T-helper 2 cell (primary cell): Measurements from ENCODE around the gene MAP2K2.
"Not testable (repeated sequence)": the region's sequence is repeated elsewhere in the genome, so short reads cannot be mapped to it uniquely, and the experiment has no call there.

ENCODE experiments used
- DNase-seq, 5 experiments: peaks; one replicate each; pipeline versions ENCODE4 v3.0.0 to v3.0.0-alpha.2; 2012 to 2022
- total RNA-seq, 2 donors: gene quantifications; one replicate each; lab custom pipeline; 2026; lab: John Stamatoyannopoulos, UW

The MAP2K2 gene
- total RNA-seq: 66.1 to 73.5 reads per million in 2 donors

DNA sequence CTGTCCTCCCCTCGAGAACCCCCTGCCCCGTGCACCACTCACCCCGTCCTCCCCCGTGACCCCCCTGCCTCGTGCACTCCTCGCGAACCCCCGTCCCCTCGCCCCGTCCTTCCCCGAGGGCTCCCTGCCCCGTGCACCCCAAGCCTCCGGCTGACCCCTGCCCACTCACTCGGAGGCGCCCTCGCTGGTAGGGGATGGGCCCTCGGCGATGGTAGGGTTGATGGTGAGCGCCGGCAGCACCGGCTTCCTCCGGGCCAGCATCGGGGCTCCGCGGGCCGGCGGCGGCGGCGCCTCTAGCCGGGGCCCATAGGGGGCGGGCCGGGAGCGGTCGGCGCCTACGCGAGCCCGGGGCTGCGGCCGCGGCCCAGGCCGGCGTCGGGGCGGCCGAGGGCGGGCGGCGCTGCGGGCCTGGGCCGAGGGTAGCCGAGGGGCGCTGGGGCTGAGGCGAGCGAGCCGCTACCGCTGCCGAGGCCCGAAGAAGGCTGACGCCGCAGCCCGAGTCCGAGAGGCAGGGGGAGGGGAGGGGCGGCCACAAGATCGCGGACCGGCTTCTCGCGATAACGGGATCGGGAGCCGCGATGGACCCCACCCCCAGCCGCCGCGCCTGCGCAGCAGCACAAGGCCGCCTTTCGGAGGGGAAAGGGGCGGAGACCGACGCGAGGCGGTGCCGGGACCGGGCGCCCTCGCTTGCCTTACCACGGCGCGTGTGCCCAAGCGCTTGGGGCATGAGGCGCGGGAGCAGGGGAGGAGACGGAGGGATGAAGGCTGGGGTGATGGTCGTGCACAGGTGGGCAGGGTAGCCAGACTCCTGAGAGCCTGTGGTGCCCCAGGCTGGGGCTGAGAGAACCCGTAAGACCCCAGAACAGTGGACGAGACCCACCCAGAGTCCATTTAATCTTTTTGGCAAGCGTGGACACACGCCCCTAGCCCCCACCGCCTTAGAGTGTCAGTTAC, at the start of gene MAP2K2:
Gene MAP2K2 (minus strand): TSS at position 508 of the 954 bp plus-strand sequence. CDS start 247 bp downstream, at position 261.
- DNase-seq: peak; percentile 91 to 96 (median 94)

DNA sequence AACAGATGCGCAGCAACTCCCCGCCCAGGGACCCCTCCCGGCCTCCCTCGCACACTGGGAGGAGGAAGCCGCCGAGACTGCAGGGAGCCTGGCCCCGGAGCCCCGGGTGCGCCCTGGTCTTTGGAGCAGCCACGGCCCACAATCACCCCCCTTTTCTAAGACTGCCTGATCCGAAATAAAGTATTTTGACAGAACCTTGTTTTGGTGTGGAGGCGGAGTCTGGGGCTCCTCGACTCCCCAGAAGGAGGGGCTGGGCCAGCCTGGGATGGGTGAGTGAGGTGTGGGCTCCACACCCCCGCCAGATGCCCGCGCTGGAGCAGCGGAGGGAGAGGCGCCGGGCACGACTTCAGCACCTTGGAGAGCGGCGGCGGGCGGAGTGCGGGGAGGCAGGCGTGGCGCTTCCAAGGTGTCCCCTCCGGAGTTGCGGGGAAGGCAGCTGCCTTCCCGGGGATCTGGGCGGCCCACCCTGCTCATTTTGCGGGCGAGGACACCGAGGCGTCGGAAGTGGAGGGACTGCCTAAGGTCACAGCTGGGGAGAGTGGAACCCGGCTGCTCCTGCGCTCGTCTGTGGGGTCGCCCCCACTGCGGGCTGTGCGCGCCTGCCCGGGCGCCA, 49.0 kb upstream of the MAP2K2 start:
- peak; percentile 40 to 65 (median 57) for DNase-seq

DNA sequence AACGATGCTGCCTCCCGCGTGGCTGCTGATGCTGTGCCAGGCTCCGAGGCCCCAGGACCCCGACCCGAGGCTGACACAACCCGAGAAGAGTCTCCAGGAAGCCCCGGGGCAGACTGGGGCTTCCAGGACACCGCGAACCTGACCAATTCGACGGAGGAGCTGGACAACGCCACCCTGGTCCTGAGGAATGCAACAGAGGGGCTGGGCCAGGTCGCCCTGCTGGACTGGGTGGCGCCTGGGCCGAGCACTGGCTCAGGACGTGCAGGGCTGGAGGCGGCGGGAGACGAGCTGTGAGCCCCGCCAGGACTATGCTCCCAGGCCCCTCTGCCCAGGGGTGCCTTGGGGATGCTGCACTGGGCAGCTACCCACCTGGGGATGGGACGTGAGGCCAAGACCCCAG, 47.8 kb upstream of the MAP2K2 start:
- no peak for DNase-seq

DNA sequence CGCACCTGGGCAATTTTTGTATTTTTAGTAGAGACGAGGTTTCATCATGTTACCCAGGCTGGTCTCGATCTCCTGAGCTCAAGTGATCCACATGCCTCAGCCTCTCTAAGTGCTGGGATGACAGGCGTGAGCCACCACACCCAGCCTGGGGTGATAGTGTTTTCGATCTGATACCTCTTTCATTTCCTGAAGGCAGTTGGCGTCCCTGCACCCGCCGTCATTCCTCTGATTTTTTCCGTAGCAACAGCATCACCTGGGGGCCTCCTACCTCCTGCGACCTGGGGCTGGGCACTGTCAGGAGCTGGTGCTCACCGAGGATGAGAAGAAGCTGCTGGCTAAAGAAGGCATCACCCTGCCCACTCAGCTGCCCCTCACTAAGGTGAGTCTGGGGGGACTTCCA, 40.3 kb upstream of the MAP2K2 start:
- DNase-seq: no peak

DNA sequence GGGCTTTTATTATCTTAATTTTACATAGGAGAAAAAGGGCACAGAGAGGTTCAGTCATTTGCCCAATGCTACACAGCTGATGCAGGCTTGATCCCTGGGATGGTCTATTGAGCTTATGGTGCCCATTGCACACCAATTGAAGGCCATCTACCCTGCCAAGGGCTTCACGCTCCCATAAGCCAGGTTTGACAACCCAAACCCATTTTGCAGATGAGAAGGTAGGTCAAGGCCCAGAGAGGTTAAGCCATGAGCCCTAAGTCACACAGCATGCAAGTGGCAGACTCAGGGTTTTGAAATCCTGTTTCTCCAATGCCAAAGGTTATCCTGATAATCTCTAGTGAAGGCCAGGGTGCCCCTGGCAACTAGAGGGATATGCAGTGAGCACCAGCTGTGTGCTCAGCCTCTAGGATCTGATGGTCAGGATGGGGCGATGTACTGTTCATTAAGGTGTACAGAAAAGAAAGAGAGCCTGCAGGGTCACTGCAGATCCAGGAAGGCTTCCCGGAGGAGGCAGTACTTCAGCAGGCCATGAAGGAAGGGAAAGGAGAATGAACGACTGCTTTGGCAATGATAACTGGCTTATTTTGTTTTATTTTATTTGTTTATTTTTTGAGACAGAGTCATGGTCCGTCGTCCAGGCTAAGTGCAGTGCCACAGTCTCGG, 37.6 kb upstream of the MAP2K2 start:
- DNase-seq: no peak

DNA sequence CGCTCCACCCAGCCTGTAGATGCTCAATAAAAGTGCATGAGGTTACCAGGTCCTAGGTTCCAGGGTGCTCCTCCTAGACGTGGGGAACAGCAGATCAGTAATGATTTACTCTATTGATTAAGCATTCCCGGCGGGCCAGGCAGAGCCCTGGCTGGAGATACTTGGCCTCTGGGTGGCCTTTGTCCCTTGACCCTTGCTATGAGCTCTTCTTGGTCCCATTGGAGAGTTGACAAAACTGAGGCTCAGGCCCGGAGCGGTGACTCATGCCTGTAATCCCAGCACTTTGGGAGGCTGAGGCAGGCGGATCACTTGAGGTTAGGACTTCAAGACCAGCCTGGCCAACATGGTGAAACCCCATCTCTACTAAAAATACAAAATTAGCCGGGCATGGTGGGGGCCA, 34.0 kb upstream of the MAP2K2 start:
- DNase-seq: not testable (repeated sequence)

DNA sequence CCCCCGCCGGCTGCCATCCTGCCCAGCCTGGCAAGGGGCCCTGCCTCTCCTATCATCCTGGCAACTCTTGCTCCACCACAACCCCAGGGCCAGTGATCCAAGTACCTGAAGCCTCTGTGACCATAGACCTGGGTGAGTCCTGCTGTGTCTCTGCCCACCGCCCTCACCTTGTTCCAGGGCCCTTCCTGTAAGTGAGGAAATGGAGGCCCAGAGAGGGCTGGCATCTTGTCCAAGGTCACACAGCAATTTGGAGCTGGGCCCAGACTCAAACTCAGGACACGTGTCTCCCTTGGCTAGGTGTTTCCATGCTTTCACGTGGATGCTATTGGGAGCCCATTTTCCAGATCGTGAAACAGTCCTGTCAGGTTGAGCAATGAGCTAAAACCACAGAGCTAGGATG, 33.2 kb upstream of the MAP2K2 start:
- no peak for DNase-seq

DNA sequence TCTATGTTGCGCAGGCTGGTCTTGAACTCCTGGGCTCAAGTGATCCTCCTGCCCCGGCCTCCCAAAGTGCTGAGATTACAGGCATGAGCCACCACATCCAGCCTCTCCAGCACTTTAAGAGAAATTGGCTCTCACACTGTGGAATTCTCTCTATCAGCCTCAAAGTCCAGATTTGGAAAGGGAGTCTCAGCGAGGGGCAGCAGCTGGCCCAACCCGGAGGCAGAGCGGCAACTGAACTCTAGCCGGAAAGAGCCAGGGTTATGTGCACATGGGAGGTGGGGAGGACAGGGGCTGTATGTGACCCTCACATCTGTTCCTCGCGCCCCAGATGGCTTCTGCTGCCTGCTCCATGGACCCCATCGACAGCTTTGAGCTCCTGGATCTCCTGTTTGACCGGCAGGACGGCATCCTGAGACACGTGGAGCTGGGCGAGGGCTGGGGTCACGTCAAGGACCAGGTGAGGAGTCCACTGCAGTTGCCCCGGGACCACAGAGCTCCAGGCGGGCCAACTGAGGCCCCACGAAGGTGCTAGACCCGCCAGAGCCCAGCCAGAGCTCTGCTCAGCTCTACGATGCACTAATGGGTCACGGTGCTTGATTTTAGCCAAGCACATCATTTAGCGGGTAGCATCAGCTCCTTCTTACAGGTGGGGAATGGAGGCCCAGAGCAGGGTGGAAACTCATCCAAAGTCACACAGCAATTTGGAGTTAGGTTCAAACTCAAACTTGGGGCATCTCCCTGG, 30.8 kb upstream of the MAP2K2 start:
- no peak for DNase-seq

DNA sequence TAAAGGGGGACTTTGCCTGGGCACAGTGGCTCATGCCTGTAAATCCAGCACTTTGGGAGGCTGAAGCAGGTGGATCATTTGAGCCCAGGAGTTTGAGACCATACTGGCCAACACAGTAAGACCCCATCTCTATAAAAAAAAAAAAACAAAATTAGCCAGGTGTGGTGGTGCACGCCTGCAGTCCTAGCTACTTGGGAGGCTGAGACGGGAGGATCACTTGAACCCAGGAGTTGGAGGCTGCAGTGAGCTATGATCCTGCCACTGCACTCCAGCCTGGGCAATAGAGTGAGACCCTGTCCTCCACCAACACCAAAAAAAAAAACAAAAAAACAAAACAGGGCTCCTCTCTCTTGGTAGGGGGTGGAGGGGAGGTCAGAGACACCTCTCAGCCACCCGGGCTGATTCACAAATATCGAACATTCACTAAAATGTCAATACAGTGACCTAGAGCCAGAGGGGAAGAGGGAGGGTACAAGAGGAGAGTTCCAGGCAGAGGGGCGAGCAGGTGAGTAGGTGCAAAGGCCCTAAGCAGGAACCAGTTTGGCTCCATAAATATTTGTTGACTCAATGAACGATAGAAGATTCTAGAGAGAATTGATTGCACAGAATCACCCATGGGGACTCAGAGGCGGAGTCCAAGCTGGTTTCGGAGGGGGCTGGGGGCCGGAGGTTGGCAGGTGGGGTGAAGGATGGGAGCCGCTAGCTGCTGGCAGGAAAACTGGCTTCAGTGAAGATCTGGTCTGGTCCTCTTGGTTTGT, 28.5 kb upstream of the MAP2K2 start:
- no peak for DNase-seq

DNA sequence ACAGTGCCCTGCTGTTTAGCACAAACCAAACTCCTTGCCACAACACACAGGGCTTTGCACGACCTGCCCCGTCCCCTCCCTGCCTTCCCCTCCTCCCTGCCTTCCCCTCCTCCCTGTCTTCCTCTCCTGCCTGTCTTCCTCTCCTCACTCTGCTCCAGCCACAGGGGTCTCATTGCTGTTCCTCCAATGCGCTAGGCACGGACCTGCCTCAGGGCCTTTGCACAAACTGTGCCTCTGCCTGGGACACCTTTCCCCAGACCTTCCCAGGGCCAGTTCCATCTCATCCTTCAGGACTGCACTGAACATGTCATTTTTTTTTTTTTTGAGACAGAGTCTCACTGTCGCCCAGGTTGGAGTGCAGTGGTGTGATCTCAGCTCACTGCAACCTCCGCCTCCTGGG, 27.7 kb upstream of the MAP2K2 start:
- DNase-seq: no peak

DNA sequence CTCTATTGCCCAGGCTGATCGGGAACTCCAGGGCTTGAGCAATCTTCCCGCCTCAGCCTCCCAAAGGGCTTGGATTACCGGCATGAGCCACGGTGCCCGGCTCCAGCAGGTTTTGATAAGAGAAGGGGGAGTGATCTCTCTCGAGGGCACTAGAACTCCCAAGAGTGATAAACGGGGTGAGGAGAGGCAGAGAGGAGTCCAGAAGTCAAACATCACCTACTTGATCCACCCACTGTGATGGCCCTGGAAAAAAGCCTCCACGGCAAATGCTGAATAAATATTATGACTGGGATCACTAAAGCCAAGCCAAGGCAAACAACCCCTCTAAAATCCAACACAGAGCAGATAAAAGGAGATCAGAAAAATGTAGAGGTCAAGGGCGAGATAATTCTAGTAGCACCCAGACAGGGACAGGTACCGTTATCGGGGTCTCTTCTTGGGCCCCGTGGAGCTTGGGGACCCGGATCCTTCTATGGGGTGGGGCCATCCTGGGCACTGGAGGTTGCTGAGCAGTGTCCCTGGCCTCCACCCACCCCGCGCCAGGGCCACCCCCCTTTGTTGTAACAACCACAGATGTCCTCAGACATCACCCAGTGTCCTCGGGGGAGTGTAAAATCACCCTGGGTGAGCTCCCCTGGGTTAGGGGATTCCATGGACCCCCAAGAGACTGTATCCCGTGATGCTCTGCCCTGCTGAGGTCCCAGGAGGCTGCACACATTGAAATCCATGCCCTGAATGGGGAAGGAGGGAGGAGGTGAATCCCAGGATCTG, 25.8 kb upstream of the MAP2K2 start:
- DNase-seq: no peak

DNA sequence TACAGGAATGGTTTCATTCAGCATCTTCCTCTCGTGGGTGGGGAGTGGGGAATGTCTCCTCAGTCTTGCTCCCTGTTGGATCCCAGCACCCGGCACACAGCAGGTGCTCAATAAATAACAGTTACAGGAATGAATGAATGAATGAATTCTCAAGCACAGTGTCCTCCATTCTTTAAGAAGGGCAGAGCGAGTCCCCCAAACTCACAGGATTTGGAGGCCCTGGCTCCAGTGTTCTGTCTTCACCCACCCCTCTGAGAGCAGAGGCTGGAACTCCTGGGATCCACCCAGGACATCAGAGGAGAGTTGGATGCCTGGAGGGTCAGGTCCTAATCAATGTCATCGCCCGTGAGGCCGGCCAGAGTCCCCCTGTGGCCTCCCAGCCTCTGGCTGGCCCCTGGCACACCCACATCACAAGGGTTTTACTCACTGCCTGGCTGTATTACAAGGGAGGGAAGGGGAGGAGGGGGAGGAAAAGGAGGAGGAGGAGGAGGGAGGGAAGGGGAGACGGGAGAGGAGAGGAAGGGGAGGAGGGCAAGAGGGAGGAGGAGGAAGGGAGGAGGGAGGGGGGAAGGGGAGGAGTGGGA, 20.8 kb upstream of the MAP2K2 start:
- DNase-seq: no peak

DNA sequence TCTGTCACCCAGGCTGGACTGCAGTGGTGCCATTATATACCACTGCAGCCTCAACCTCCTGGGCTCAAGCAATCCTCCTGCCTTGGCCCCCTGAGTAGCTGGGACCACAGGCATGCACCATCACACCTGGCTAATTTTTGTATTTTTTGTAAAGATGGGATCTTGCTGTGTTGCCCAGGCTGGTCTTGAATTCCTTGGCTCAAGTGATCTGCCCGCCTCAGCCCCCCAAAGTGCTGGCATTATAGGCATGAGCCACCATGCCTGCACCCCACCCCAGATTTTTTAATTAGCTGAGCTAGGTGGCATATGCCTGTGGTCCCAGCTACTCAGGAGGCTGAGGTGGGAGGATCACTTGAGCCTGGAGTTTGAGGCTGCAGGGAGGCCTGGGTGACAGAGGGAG, 19.0 kb upstream of the MAP2K2 start:
- DNase-seq: not testable (repeated sequence)

DNA sequence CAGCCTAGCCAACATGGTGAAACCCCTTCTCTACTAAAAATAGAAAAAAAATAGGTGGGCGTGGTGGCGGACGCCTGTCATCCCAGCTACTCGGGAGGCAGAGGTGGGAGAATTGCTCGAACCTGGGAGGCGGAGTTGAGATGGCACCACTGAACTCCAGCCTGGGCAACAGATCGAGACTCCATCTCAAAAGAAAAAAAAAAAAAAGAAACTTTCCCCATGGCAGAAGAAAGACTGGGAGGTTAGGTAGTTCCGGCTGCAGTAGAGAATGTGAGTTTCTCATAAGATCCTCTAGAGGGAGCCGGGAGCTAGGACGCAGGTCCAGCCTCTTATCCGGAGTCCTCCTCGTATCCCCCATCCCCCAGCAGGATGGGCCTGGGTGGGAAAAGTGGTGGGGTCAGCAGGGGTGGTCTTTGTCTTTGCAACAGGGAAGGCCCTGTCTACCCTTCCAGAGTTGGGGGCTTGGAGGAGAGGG, 16.4 kb upstream of the MAP2K2 start:
- peak in 1 of 5 experiments; percentile 63 for DNase-seq

DNA sequence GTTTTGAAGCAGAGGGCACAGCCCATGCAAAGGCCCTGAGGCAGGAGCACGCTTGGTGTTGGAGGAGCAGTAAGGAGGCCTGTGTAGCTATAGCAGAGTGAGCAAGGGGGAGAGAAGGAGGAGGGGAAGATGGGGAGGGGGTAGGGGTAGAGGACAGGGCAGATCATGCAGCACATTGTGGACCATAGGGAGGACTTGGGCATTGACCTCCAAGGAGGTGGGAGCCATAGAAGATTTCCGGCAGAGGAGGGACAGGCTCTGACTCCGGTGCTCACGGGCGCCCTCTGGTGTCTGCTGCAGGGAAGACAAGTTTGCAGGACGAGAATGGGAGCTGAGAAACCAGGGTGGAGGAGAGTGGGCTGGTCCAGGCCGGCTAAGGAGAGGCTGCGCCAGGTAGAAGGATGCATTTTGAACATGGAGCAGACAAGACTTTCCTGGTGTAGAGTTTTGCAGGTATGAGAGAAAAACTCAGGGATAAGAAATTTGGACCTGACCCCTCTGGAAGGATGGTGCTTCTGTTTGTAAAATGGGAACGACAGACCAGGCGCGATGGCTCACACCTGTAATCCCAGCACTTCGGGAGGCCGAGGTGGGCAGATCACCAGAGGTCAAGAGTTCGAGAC, 15.8 kb upstream of the MAP2K2 start:
- DNase-seq: peak; percentile 59 to 86 (median 76)

DNA sequence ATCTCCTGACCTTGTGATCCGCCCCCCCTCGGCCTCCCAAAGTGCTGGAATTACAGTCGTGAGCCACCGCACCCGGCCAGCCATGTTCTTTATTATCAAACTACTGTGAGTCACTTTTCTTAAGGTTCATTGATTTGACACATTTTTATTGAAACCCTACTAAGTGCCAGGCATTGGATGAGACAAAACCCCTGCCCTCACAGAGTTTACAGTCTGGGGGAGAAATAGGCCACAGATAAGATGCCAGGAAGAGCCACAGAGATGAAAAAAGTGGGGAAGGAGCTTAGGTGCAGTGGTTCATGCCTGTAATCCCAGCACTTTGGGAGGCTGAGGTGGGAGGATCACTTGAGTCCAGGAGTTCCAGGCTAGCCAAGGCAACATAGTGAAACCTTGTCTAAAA, 14.5 kb upstream of the MAP2K2 start:
- no peak for DNase-seq

DNA sequence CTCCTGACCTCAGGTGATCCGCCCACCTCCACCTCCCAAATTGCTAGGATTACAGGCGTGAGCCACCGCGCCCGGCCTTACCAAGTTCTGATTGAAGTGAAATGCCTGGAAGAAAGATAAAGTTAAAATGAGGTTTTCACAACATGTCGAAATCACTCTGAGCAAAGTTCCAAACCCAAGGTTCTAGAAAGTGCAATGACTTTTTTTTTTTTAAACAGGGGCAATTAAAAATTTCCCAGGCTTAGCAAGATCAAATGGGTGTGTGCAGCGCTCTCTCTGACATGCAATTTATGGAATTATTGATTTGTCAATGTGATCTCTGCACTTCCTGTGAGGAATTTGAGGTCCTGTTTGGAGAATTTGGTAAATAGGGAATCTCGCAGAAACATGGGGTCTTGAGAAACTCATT, 12.8 kb upstream of the MAP2K2 start:
- no peak for DNase-seq

DNA sequence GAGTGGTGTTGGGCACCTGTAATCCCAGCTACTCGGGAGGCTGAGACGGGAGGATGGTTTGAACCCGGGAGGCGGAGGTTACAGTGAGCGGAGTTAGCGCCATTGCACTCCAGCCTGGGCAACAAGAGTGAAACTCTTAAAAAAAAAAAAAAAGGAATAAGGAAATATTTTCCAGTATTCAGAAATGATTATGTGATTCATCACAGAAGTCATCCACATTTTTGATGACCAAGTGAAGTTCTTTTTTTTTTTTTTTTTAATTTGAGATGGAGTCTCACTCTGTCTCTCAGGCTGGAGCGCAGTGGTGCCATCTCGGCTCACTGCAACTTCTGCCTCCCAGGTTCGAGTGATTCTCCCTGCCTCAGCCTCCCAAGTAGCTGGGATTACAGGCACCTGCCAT, 11.5 kb upstream of the MAP2K2 start:
- not testable (repeated sequence) for DNase-seq

DNA sequence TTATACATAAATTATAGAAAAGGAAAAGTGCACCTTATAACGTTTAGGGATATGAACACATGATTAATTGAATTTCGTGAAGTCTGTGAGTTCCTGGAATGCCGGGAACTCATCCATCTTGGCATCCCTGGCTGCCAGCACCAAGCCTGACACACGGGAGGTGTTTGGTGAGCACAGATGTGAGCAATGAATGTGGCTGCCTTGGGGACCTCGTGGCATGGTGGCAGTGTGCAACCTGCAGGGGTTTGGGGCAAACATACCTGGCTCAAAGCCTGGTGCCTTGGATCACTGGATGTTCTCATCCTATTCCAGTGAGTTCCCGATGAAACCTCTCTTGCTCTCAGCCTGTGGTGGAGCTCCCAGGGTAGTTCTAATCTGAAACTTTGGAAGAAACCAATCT, 10.4 kb upstream of the MAP2K2 start:
- no peak for DNase-seq
